Stimulated activated effector memory CD8-positive, alpha-beta T cell treated with anti-CD3 and anti-CD28 coated beads, Interleukin-12 subunit alpha, Interleukin-12 subunit beta, amount 100 ng/mL, for 72 hours (primary cell): ENCODE results near the gene PVALEF.

Experiments
- ATAC-seq: fragments of 150-1000 bp; cut with Tn5 transposase; 2 replicates; pipeline ENCODE4 v1.10.0; 2021
- DNase-seq, 2 donors: peaks; one replicate each; pipeline ENCODE4 v3.0.0; 2021 to 2022; ENCODE audit warnings: low spot score in 2 of 2
- H3K27ac Mint-ChIP-seq: one replicate; pipeline ENCODE4 v1.8.0; 2022; ENCODE audit warnings: mild to moderate bottlenecking, mixed read lengths
- H3K36me3 Mint-ChIP-seq: one replicate; pipeline ENCODE4 v1.8.0; 2022; ENCODE audit warnings: mild to moderate bottlenecking, mixed read lengths
- H3K4me1 Mint-ChIP-seq: one replicate; pipeline ENCODE4 v1.8.0; 2022; ENCODE audit warnings: mixed read lengths
- H3K4me3 Mint-ChIP-seq: one replicate; pipeline ENCODE4 v1.8.0; 2022; ENCODE audit warnings: mild to moderate bottlenecking, mixed read lengths
- H3K9me3 Mint-ChIP-seq: one replicate; pipeline ENCODE4 v1.8.0; 2022; ENCODE audit warnings: mixed read lengths

PVALEF gene

DNA sequence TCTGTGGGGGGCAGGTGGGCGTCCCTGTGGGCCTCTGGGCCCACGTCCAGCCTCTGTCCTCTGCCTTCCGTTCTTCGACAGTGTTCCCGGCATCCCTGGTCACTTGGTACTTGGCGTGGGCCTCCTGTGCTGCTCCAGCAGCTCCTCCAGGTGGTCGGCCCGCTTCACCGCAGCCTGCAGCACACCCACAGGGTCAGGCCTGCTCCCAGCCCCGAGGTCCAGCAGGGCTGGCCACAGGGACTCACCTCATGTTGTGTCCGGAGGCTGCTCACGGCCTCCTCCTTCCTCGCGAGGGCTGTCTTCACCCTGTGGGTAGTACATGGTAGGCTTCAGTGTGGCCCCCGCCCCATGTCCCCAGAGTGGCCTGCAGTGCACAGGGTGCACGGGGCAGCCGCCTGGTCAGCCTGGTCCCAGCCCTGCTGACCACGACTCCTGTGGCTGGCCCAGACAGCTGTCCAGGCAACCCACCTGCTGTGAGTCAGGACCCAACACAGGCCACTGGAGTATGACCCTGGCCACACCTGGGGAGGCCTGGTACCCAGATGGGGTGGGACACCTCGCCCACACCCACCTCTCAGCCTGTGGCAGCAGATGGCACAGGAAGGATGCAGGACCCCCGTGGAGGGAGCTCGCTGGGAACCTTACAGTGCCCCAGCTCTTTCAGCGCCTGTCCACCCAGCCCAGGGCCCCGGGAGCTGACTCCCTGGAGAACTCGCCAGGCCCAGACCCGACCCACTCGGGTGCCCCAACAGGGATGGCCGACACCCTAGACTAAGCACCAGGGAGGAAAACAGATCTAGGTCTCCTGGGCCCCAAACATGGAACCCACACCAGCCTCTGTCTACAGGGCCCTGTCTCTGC lies 24.6 kb downstream of the PVALEF start:
- DNase-seq (no peak), ATAC-seq (no peak)
- H3K27ac Mint-ChIP-seq = no peak overlapping the region
- no peaks in the 10 kb centered on the region for H3K36me3 Mint-ChIP-seq
- H3K4me1 Mint-ChIP-seq = no peaks in the 10 kb centered on the region
- H3K9me3 Mint-ChIP-seq = no peaks in the 10 kb centered on the region
- H3K4me3 Mint-ChIP-seq = no peak overlapping the region

DNA sequence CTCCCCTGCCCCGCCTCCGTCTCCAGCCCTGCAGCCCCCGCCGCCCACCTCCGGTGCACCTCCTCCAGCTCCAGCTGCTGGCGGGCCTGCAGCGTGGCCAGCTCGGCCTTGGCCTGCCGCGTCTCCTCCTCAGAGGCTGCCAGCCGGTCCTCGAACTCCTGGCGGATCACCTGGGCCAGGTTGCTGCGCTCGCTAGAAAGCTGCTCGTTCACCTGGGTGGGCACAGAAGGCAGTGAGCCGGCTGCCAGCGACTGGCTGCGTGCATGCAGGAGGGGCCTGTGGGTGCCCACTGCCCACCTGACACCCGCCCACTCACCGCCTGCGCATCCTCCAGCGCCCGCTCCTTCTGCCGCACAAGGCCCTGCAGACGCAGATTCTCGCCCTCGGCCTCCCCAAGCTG lies 25.3 kb downstream of the PVALEF start:
- Mint-ChIP-seq H3K36me3 (no peaks in the 10 kb centered on the region), H3K4me1 (no peaks in the 10 kb centered on the region), H3K27ac (no peak overlapping the region), H3K4me3 (no peak overlapping the region), H3K9me3 (no peaks in the 10 kb centered on the region)
- DNase-seq (no peak), ATAC-seq (no peak)

DNA sequence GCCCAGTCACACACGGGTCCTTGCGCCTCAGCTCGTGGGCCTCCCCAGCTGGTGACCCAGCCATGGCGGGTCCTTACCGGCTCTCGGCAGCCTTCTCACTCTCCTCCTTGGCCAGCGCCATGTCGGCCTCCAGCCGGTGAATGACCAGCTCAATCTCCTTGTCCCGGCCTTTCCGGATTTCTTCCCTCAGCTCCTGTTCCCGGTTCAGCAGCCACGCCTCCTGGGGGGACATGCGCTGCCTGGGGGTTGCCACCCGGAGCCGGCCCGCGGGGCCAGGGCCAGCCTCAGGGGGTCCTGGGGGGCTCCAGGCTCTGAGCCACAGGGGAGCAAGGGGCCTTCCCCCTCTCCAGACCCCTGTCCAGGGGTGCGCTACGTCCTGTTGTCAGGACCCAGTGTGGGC lies 25.8 kb downstream of the PVALEF start:
- H3K36me3 Mint-ChIP-seq = no peaks in the 10 kb centered on the region
- no peaks in the 10 kb centered on the region for H3K9me3 Mint-ChIP-seq
- no peak for DNase-seq
- no peak overlapping the region for H3K27ac Mint-ChIP-seq
- H3K4me1 Mint-ChIP-seq = no peaks in the 10 kb centered on the region
- no peak for ATAC-seq
- no peak overlapping the region for H3K4me3 Mint-ChIP-seq

DNA sequence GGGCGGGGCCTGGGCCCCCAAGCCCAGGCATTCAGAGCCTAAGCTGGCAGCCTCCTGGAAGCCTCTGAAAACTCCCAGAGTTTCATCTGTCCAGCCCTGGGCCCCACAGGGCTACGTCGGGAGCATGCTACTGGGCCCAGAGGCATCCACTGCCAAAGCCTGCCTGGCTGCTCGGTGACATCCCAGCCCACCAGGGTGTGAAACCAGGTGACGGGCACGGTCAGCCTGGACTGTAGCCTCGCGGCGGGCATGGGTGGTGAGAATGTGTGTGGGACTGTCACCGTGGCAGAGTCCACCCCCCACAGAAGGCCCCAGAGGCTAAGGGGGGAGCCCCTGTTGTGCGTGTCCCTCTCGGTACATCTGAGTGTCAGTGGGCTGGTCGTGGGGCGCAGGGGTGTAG lies 26.3 kb downstream of the PVALEF start:
- no peak for DNase-seq
- H3K36me3 Mint-ChIP-seq = no peaks in the 10 kb centered on the region
- no peak for ATAC-seq
- no peak overlapping the region for H3K4me3 Mint-ChIP-seq
- H3K4me1 Mint-ChIP-seq = no peaks in the 10 kb centered on the region
- H3K27ac Mint-ChIP-seq = no peak overlapping the region
- no peaks in the 10 kb centered on the region for H3K9me3 Mint-ChIP-seq

DNA sequence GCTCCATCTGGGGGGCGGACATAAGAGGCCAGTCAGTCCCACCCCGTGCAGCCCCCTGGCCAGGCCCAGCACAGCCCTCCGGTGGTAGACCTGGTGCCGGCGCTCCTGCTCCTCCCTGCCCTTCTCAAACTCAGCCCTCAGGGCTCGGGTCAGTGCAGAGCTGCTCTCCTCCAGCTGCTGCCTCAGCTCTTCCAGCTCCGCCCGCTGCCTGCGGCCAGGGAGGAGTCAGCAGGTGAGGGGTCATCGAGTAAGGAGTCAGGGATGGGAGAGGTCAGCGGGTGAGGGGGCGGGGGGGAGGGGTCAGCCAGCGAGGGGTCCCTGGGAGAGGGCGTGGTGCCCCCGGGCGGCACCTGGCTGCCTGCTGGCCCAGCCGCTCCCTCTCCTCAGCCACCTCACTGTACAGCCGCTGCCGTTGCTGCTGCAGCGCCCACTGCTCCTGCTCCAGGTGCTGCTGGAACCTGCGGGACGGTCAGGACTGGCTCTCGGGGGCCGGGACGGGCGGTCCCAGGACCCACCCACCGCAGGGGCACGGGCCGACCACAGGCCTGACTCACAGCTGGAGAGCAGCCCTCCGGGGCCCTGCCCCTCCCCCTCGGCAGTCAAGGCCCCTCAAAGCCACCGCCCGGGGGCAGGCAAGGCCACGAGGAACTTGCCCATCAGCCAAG lies 27.2 kb downstream of the PVALEF start:
- no peaks in the 10 kb centered on the region for H3K9me3 Mint-ChIP-seq
- H3K4me3 Mint-ChIP-seq = no peak overlapping the region
- H3K27ac Mint-ChIP-seq = no peak overlapping the region
- ATAC-seq (no peak), DNase-seq (no peak)
- H3K36me3 Mint-ChIP-seq = no peaks in the 10 kb centered on the region
- no peaks in the 10 kb centered on the region for H3K4me1 Mint-ChIP-seq

DNA sequence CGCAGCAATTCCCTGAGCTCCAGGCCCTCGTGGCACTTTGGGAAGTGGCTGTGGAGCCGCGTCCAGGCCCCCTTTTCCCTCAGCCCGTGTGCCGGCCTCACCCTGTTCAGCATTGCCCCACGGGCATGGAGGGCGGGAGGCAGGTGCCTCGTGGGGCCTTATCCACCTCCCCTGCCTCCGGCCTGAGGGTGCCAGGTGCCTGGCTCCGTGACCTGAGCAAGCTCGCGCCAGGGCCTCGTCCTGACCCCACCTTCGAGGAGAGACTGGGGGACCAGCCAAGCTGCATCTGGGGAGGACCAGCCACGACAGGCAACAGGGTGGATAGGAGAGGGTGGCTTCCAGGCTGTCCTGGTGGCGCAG lies 27.7 kb downstream of the PVALEF start:
- Mint-ChIP-seq H3K4me3 (no peak overlapping the region), H3K9me3 (no peaks in the 10 kb centered on the region), H3K27ac (no peak overlapping the region), H3K36me3 (no peaks in the 10 kb centered on the region), H3K4me1 (no peaks in the 10 kb centered on the region)
- no peak for ATAC-seq
- DNase-seq = no peak

DNA sequence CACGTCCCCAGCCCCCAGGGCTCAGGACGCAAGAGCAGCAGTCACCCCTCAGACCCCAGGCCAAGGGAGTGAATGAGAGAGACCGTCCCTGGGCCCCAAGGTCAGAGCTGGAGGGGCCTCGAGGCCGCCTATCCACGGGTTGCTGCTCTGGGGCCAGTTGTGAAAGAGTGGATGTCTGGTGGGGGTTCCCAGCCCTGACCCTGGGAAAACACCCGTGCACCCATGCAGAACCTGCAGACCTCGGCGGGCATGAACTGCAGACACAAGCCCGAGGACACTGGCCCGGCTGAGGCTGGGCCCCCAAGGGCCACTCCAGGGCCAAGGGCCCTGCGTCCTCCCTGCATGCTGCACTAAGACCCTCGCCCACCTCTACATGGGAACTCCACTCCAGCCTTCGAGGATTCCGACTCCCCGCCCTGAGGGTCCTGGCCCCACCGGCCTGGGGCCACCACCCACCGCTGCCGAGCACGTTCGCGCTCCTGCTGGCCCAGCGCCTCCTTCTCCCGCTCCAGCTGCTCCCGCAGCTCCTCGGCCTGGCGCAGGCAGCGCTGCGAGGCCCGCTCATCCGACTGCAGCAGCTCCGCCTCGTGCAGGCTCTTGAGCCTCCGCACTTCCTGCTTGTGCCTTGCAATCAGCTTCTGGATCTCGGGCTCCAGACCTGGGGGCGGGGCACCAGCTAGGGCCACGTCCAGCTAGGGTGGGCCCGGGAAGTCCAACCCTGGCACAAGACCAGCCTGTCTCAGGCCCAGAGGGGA lies 28.3 kb downstream of the PVALEF start:
- Mint-ChIP-seq H3K4me3 (no peak overlapping the region), H3K27ac (no peak overlapping the region), H3K9me3 (no peaks in the 10 kb centered on the region), H3K4me1 (no peaks in the 10 kb centered on the region), H3K36me3 (no peaks in the 10 kb centered on the region)
- ATAC-seq (no peak), DNase-seq (no peak)

DNA sequence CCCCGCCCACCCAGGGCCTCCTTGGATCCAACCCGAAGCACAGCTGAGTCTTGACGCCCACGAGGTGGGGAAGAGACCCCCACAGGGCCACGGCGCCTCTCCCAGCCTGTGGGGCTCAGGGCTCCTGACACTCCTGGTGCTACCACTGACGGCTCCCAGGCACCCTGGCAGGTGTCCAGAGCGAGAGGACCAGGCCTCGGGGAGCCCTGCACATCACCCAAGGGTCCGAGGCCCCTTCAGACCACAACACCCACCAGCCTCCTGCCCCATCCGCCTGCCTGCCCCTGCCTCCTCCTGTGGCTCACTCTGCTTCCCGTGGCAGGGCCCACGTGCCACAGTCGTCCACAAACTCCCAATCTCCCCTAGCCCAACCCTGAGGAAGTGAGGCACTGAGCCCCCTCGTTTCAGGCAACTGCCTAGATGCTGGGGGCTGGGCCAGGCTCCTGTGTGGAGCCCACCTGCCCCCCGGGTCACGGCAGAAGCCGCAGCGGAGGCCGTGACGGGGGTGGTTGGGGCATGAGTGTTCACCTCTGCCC lies 29.0 kb downstream of the PVALEF start:
- Mint-ChIP-seq H3K36me3 (no peaks in the 10 kb centered on the region), H3K9me3 (no peaks in the 10 kb centered on the region), H3K4me3 (no peak overlapping the region), H3K27ac (no peak overlapping the region), H3K4me1 (no peaks in the 10 kb centered on the region)
- DNase-seq (no peak), ATAC-seq (no peak)

DNA sequence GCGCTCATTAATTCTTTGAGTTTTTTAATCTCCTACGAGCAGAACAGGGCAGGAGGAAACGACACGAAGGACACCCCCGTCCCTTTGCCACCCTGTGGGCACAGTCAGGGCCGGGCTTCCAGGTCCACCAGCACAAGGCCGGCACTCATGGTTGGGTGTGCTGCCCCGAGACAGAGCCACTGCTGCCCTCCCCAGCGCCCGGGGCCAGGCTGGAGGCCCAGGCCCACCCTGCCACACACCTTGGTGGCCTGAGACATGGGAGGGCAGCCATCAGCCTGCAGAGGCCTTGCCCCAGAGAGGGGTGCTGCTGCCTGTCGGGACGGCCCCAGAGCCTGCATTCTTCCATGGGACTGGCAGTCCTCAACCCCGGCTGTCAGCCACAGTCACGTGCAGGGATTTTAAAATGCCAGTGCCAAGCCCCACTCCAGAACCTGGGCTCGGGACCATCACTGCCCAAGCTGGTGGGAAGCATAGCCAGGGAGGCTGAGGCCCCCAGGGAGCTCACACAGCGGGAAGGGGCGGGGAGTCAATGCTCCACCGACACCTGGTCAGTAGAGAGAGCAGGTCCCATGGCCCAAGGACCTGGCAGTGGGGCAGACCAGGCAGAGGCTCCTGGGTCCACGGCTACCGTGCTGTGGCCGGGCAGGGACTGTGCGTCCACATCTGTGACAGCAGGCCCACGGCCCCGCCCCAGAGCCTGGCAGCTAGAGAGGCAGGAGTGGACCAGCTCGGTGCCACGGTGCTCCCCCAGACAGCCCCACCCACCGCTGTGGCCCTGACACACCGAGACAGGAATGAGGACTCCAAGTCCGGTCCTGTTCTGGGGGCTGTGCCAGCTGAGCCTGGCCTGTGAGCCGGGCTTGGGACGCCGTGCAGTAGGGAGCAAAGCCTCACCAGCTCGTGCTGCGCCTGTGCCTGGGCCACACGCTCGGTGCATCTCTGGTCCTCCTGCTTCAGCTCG lies 29.9 kb downstream of the PVALEF start:
- Mint-ChIP-seq H3K9me3 (no peaks in the 10 kb centered on the region), H3K4me3 (no peak overlapping the region), H3K36me3 (no peaks in the 10 kb centered on the region), H3K4me1 (no peaks in the 10 kb centered on the region), H3K27ac (no peak overlapping the region)
- no peak for DNase-seq
- ATAC-seq = no peak

DNA sequence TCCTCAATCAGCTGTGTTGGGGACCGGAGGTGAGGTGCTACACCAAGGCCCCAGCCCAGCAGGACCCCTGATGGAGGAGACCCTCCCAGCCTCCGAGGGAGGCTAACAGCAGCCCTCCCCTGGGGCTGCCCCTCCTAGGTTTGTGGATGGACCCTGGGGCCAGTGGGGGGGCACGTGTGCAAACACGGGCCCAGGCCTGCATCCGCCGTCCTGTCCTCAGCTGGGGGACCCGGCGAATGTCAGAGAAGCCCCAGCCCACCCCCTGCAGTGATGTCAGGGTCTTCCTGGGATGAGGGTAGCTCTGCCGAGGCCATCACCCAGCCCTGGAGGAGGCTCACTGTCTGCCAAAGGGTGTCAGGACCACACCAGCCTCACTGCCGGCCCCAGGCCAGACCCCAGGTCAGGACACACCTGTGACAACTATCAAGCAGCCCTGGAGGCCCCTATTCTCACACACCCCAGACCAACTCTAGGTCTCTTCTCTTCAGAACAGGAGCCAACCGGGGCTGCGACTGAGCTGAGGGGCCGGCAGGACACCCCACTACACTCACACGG lies 30.7 kb downstream of the PVALEF start:
- DNase-seq (no peak), ATAC-seq (no peak)
- no peak overlapping the region for H3K27ac Mint-ChIP-seq
- H3K36me3 Mint-ChIP-seq = no peaks in the 10 kb centered on the region
- H3K4me3 Mint-ChIP-seq = no peak overlapping the region
- H3K9me3 Mint-ChIP-seq = no peaks in the 10 kb centered on the region
- H3K4me1 Mint-ChIP-seq = no peaks in the 10 kb centered on the region

DNA sequence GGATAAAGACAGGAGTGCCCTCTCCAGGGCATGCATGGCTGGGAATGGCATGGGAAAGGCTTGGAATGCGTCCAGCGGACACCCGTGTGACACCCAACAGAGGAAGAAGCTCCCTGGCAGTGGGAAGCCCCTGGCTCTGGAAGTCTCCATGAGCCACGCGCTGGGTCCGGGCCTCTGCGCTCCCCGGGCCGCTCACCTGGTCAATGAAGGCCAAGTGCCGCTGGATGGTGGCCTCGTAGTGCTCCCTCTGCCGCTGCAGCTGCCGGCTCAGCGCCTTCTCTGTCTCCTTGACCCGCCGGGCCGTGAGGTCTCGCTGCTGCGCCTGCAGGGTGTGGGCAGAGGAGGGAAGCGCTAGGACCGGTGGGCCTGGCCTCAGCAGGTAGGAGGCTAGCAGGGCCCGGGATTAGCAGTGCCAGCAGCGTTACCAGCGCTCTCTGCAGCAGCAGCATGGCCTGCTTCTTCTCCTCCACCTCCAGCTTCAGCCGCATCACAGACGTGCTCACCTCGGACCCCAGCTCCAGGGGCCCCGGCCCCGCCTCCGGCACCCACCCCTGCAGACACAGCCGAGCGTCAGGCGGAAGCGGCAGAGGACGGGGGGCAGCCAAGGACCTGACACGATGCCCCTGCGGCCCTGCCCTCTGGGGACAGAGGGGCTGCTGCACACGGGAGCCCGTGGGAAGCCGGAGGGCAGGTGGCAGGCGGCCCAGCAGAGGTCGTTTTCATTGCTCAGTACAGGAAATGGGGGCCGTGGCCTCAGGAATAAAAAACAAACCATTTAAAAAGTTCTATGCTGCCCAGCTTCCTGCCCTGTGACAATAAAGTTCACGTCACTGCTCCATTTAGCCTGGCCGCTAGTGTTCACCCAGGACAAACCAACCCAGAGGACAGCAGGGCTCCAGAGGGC lies 31.4 kb downstream of the PVALEF start:
- H3K4me3 Mint-ChIP-seq = no peak overlapping the region
- DNase-seq (no peak), ATAC-seq (no peak)
- H3K27ac Mint-ChIP-seq = no peak overlapping the region
- no peaks in the 10 kb centered on the region for H3K4me1 Mint-ChIP-seq
- no peaks in the 10 kb centered on the region for H3K9me3 Mint-ChIP-seq
- H3K36me3 Mint-ChIP-seq = no peaks in the 10 kb centered on the region

DNA sequence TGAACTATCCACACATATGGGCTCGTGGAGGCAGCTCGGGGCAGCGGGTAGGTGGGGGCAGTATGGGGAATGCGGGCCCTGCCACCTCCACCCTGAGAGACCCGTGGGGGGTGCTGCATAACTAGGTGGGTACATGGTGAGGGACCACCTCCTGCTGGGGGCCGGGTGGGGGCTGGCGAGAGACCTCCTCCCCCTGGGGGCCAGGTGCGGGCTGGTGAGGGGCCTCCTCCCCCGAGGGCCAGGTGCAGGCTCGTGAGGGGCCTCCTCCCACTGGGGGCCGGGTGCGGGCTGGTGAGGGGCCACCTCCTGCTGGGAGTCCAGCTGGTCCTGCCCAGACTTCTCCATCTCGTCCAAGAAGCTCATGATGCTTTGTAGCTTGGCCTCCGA lies 32.1 kb downstream of the PVALEF start:
- ATAC-seq (no peak), DNase-seq (no peak)
- Mint-ChIP-seq H3K4me1 (no peaks in the 10 kb centered on the region), H3K9me3 (no peaks in the 10 kb centered on the region), H3K36me3 (peaks cover under 1% of the 10 kb centered on the region), H3K27ac (no peak overlapping the region), H3K4me3 (no peak overlapping the region)

DNA sequence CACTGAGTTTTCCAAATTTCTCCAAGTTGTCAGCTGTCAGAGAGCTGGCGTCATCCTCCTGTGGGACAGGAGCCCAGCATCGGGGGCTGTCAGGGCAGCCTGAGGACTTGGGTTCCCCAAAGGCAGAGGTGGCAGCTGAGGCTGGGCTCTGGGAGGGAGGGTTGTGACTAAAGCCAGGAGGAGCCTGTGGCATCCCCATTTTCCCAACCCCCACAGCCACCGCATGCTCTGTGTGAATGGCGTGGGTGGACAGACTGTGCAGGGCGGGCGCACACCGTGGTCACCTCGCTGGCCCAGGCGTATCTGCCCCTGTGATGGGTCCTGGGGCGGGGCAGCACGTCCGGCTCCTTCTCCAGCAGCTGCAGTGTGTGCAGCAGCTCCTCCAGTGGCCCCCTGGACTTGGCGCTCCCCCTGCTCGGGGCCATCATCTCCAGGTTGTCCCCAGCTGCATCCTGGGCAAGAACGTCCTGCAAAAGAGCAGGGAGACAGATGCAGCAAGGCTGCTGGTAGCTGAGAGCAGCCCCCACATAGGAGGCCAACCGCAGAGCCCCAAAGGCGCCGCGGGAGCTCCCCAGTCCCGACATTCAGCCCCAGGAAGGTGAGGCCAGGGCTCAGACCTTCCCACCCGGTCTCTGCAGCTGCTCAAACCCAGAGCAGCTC lies 32.7 kb downstream of the PVALEF start:
- H3K4me3 Mint-ChIP-seq = no peak overlapping the region
- no peak for ATAC-seq
- H3K27ac Mint-ChIP-seq = no peak overlapping the region
- H3K4me1 Mint-ChIP-seq = no peaks in the 10 kb centered on the region
- no peak for DNase-seq
- no peaks in the 10 kb centered on the region for H3K9me3 Mint-ChIP-seq
- H3K36me3 Mint-ChIP-seq = peaks cover 6% of the 10 kb centered on the region
